Trophoblast cell (in vitro differentiated cells and primary cell): ENCODE measurements around the gene MYO18A.

Experiments used
- DNase-seq, 2 donors: peaks; one replicate each; pipeline ENCODE4 v3.0.0-alpha.2; 2016
- H2AFZ ChIP-seq: 2 replicates; pipeline ENCODE4 v1.6.1; 2013; ENCODE audit warnings: low read length, moderate library complexity, mild to moderate bottlenecking; ENCODE audit not compliant: insufficient read depth, poor library complexity
- H2AK5ac ChIP-seq: 2 replicates; pipeline ENCODE4 v1.6.1; 2013; ENCODE audit warnings: mild to moderate bottlenecking, low read length
- H2BK120ac ChIP-seq: 2 replicates; pipeline ENCODE4 v1.6.1; 2013; ENCODE audit warnings: low read length, mild to moderate bottlenecking, moderate library complexity; ENCODE audit not compliant: insufficient read depth, poor library complexity
- H2BK12ac ChIP-seq: 2 replicates; pipeline ENCODE4 v1.6.1; 2013; ENCODE audit warnings: mild to moderate bottlenecking, low read length, moderate library complexity
- H2BK5ac ChIP-seq: 2 replicates; pipeline ENCODE4 v1.6.1; 2013; ENCODE audit warnings: low read length, low read depth, moderate library complexity, mild to moderate bottlenecking; ENCODE audit not compliant: poor library complexity
- H3K14ac ChIP-seq: 2 replicates; pipeline ENCODE4 v1.6.1; 2013; ENCODE audit warnings: mild to moderate bottlenecking, low read length
- H3K18ac ChIP-seq: 2 replicates; pipeline ENCODE4 v1.6.1; 2013; ENCODE audit warnings: mild to moderate bottlenecking, low read length
- H3K23ac ChIP-seq: 2 replicates; pipeline ENCODE4 v1.6.1; 2013; ENCODE audit warnings: low read length
- H3K27ac ChIP-seq: 2 replicates; pipeline ENCODE4 v1.5.1; 2013; ENCODE audit warnings: low read depth, mild to moderate bottlenecking, inconsistent platforms, low read length, moderate library complexity
- H3K27me3 ChIP-seq: 2 replicates; pipeline ENCODE4 v1.6.1; 2013; ENCODE audit warnings: inconsistent platforms, mild to moderate bottlenecking, low read length, moderate library complexity; ENCODE audit not compliant: insufficient read depth
- H3K36me3 ChIP-seq, 2 experiments: 1 replicate in 1 of 2; 2 replicates in 1 of 2; pipeline ENCODE4 v1.6.1; 2013; ENCODE audit warnings: low read length in 2 of 2, mild to moderate bottlenecking in 2 of 2, moderate library complexity in 1 of 2; ENCODE audit not compliant: insufficient read depth in 2 of 2, control insufficient read depth in 1 of 2
- H3K4ac ChIP-seq: 2 replicates; pipeline ENCODE4 v1.6.1; 2013; ENCODE audit warnings: low read depth, mild to moderate bottlenecking, low read length, moderate library complexity
- H3K4me1 ChIP-seq, 2 experiments: 1 replicate in 1 of 2; 2 replicates in 1 of 2; pipeline ENCODE4 v1.6.1; 2013; ENCODE audit warnings: low read length in 2 of 2, mild to moderate bottlenecking in 2 of 2, moderate library complexity in 1 of 2; ENCODE audit not compliant: insufficient read depth in 2 of 2, control insufficient read depth in 1 of 2
- H3K4me2 ChIP-seq: 2 replicates; pipeline ENCODE4 v1.6.1; 2013; ENCODE audit warnings: inconsistent platforms, mild to moderate bottlenecking, low read length, moderate library complexity
- H3K4me3 ChIP-seq: 2 replicates; pipeline ENCODE4 v1.5.1; 2013; ENCODE audit warnings: mild to moderate bottlenecking, low read depth, low read length, inconsistent platforms
- H3K79me1 ChIP-seq: one replicate; pipeline ENCODE4 v1.6.1; 2013; ENCODE audit warnings: low read length
- H3K79me2 ChIP-seq: 2 replicates; pipeline ENCODE4 v1.6.1; 2013; ENCODE audit warnings: low read length, mild to moderate bottlenecking; ENCODE audit not compliant: control insufficient read depth, insufficient read depth, poor library complexity
- H3K9ac ChIP-seq: 2 replicates; pipeline ENCODE4 v1.6.1; 2013; ENCODE audit warnings: mild to moderate bottlenecking, low read length
- H3K9me3 ChIP-seq: 2 replicates; pipeline ENCODE4 v1.6.1; 2013; ENCODE audit warnings: low read depth, mild to moderate bottlenecking, control low read depth, inconsistent platforms, low read length; ENCODE audit not compliant: insufficient read depth
- H4K12ac ChIP-seq: 2 replicates; pipeline ENCODE4 v1.6.1; 2013; ENCODE audit warnings: low read depth, mild to moderate bottlenecking, low read length, moderate library complexity
- H4K8ac ChIP-seq: 2 replicates; pipeline ENCODE4 v1.6.1; 2013; ENCODE audit warnings: low read depth, mild to moderate bottlenecking, low read length, moderate library complexity
- H4K91ac ChIP-seq: one replicate; pipeline ENCODE4 v1.6.1; 2013; ENCODE audit warnings: low read depth, mild to moderate bottlenecking, low read length, moderate library complexity
- WGBS: extraction: QIAGEN DNeasy Blood & Tissue Kit; methylation state at CpG from one replicate; pipeline ENCODE4 v1.1.7; 2013; ENCODE audit warnings: missing lambda C conversion rate; ENCODE audit not compliant: insufficient read length, insufficient coverage; ENCODE audit errors: extremely low coverage; 5-methylcytosine and 5-hydroxymethylcytosine counted together

MYO18A gene

GRCh38 chr17:29021226-29021625, 159.0 kb downstream of the MYO18A start:
- H2BK12ac ChIP-seq: no peak overlapping the region
- no peak overlapping the region for H2BK5ac ChIP-seq
- H3K4me2 ChIP-seq: no peak overlapping the region
- H3K27me3 ChIP-seq: peaks cover 8% of the 10 kb centered on the region
- H2AFZ ChIP-seq: no peak overlapping the region
- H3K23ac ChIP-seq: no peak overlapping the region
- H3K18ac ChIP-seq: no peak overlapping the region
- no peak overlapping the region for H3K9ac ChIP-seq
- no peak overlapping the region for H2BK120ac ChIP-seq
- H3K79me2 ChIP-seq: no peaks in the 10 kb centered on the region
- H3K27ac ChIP-seq: no peak overlapping the region
- no peaks in the 10 kb centered on the region for H3K79me1 ChIP-seq
- no peaks in the 10 kb centered on the region for H3K36me3 ChIP-seq
- no peak overlapping the region for H4K91ac ChIP-seq
- peak; percentile 82 to 95 for DNase-seq
- H2AK5ac ChIP-seq: no peak overlapping the region
- H3K9me3 ChIP-seq: no peaks in the 10 kb centered on the region
- no CpG with 5 or more reads among the region's 7 CpGs for WGBS
- H3K4ac ChIP-seq: no peak overlapping the region
- no peak overlapping the region for H4K8ac ChIP-seq
- H3K4me1 ChIP-seq: no peaks in the 10 kb centered on the region
- no peak overlapping the region for H3K4me3 ChIP-seq
- H3K14ac ChIP-seq: no peak overlapping the region
- H4K12ac ChIP-seq: no peak overlapping the region
